GM12874 (cell line): ENCODE measurements around the gene YJU2.

ENCODE experiments used
- TF ChIP-seq, protein P1 (sequence below): IDR thresholded peaks from 2 replicates; pipeline ENCODE4 v1.5.1; 2011; ENCODE audit warnings: low read depth, mild to moderate bottlenecking, control low read depth, low read length, moderate library complexity; ENCODE audit not compliant: insufficient read depth

The YJU2 gene

GRCh38 chr19:4257025-4257424 is 10.1 kb downstream of the YJU2 start:
- TF ChIP-seq, protein P1, sequence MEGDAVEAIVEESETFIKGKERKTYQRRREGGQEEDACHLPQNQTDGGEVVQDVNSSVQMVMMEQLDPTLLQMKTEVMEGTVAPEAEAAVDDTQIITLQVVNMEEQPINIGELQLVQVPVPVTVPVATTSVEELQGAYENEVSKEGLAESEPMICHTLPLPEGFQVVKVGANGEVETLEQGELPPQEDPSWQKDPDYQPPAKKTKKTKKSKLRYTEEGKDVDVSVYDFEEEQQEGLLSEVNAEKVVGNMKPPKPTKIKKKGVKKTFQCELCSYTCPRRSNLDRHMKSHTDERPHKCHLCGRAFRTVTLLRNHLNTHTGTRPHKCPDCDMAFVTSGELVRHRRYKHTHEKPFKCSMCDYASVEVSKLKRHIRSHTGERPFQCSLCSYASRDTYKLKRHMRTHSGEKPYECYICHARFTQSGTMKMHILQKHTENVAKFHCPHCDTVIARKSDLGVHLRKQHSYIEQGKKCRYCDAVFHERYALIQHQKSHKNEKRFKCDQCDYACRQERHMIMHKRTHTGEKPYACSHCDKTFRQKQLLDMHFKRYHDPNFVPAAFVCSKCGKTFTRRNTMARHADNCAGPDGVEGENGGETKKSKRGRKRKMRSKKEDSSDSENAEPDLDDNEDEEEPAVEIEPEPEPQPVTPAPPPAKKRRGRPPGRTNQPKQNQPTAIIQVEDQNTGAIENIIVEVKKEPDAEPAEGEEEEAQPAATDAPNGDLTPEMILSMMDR, result no peak

DNA sequence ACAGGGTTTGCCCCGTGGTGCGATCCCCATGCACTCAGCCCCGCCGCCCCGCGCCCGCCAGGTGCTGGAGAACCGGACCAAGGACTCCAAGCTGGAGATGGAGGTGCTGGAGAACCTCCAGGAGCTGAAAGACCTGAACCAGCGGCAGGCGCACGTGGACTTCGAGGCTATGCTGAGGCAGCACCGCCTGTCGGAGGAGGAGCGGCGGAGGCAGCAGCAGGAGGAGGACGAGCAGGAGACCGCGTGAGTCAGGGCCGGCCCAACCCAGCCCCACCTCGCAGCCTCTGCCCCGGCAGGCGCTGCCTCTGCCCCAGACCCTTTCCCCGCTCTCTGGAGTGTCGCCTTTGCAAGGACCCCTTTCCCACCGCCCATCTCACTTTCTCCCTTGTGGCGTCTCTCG is 11.3 kb downstream of the YJU2 start:
- TF ChIP-seq, protein P1, result no peak

DNA sequence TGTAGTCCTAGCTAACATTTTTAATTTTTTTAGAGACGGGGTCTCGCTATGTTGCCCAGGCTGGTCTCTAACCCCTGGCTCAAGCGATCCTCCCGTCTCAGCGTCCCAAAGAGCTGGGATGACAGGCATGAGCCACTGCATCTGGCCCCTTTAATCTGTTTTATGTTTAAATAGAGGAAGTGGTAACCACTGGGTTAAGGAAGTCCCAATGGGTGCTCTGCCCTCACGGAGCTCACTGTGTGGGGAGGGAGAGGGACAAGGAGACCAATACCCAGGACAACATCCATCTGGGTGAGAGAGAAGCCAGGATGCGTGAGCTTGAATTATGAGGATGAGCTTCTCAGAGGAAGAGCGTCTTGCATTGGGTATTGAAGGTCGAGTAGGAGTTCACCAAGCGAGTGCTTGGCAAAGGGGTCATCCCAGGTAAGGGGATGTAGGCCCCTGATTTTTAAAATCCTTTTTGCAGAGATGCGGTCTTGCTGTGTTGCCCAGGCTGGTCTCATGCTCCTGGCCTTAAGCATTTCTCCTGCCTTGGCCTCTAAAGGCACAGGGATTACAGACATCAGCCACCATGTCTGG is 13.8 kb downstream of the YJU2 start:
- TF ChIP-seq, protein P1, result no peak

DNA sequence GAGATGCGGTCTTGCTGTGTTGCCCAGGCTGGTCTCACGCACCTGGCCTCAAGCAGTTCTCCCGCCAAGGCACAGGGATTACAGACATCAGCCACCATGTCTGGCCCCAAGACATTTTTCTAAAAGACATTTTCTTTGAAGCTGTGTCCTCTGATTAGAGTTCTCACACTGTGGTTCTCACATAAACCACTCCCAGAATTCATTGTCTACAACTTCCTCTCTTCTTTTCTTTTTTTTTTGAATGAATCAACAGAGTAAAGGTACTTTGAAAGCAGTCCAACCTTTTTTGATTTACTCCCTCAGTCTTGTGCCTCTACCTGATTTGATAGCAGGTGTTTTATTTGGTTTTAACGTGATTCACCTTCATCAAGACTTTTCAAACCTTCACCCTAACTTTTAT is 17.9 kb downstream of the YJU2 start:
- TF ChIP-seq, protein P1, result no peak

DNA sequence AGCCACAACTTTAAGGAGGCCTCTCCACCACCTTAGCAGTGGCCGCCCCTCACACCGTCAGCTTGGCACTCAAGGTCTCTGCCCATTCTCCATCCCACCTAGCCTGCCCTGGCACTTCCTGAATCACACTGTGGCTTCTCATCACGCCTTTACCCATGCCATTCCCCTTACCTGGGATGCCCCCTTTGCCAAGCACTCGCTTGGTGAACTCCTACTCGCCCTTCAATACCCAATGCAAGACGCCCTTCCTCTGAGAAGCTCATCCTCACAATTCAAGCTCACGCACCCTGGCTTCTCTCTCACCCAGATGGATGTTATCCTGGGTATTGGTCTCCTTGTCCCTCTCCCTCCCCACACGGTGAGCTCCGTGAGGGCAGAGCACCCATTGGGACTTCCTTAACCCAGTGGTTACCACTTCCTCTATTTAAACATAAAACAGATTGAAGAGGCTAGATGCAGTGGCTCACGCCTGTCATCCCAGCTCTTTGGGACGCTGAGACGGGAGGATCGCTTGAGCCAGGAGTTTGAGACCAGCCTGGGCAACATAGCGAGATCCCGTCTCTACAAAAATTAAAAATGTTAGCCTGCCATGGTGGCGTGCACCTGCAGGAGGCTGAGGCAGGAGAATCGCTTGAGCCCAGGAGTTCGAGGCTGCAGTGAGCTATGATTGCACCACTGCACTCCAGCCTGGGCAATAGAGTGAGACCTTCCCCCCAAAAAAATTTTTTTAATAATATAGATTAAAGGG is 19.5 kb downstream of the YJU2 start:
- TF ChIP-seq, protein P1, result no peak

GRCh38 chr19:4267101-4267900 is 20.4 kb downstream of the YJU2 start:
- TF ChIP-seq, protein P1, result peak; percentile 77
